Mesenchymal stem cell (in vitro differentiated cells and primary cell): ENCODE results near the gene ELMO1.

Source experiments
- DNase-seq: peaks from one replicate; pipeline ENCODE4 v3.0.0-alpha.2; 2013
- H2AFZ ChIP-seq: one replicate; pipeline ENCODE4 v1.6.1; 2013; ENCODE audit warnings: low read depth, mild to moderate bottlenecking, control low read depth, inconsistent platforms, low read length, moderate library complexity
- H2AK5ac ChIP-seq: 2 replicates; pipeline ENCODE4 v1.6.1; 2013; ENCODE audit warnings: low read length, moderate library complexity, mild to moderate bottlenecking, inconsistent platforms; ENCODE audit not compliant: severe bottlenecking
- H2BK120ac ChIP-seq: one replicate; pipeline ENCODE4 v1.6.1; 2013; ENCODE audit warnings: low read depth, mild to moderate bottlenecking, inconsistent platforms, low read length, moderate library complexity
- H2BK12ac ChIP-seq, 2 experiments: one replicate each; pipeline ENCODE4 v1.6.1; 2013; ENCODE audit warnings: inconsistent platforms in 2 of 2, low read length in 2 of 2, mild to moderate bottlenecking in 2 of 2, moderate library complexity in 2 of 2, control low read depth in 1 of 2
- H2BK15ac ChIP-seq: one replicate; pipeline ENCODE4 v1.6.1; 2013; ENCODE audit warnings: mild to moderate bottlenecking, low read depth, inconsistent platforms; ENCODE audit not compliant: poor library complexity, severe bottlenecking
- H2BK5ac ChIP-seq: 2 replicates; pipeline ENCODE4 v1.6.1; 2013; ENCODE audit warnings: low read depth, mild to moderate bottlenecking, low read length, control low read depth, inconsistent platforms; ENCODE audit not compliant: poor library complexity, severe bottlenecking
- H3K14ac ChIP-seq, 2 experiments: one replicate each; pipeline ENCODE4 v1.6.1; 2013; ENCODE audit warnings: inconsistent platforms in 2 of 2, low read length in 2 of 2, control low read depth in 1 of 2, mild to moderate bottlenecking in 1 of 2, moderate library complexity in 1 of 2
- H3K18ac ChIP-seq, 2 experiments: one replicate each; pipeline ENCODE4 v1.6.1; 2013; ENCODE audit warnings: inconsistent platforms in 2 of 2, low read length in 2 of 2, control low read depth in 1 of 2, low read depth in 1 of 2, mild to moderate bottlenecking in 1 of 2
- H3K23ac ChIP-seq, 2 experiments: one replicate each; pipeline ENCODE4 v1.6.1; 2013; ENCODE audit warnings: inconsistent platforms in 2 of 2, low read length in 2 of 2, mild to moderate bottlenecking in 2 of 2, moderate library complexity in 2 of 2, control low read depth in 1 of 2
- H3K27ac ChIP-seq: 2 replicates; pipeline ENCODE4 v1.5.1; 2013; ENCODE audit warnings: mild to moderate bottlenecking, moderate library complexity, low read length, control low read depth, inconsistent platforms; ENCODE audit not compliant: poor library complexity, severe bottlenecking
- H3K27me3 ChIP-seq, 2 experiments: 2 replicates each; pipeline versions ENCODE4 v1.6.1 to v1.7.0; 2013; ENCODE audit warnings: low read length in 2 of 2, mild to moderate bottlenecking in 2 of 2, moderate library complexity in 2 of 2, control low read depth in 1 of 2, inconsistent platforms in 1 of 2; ENCODE audit not compliant: control insufficient read depth in 1 of 2, insufficient read depth in 1 of 2
- H3K36me3 ChIP-seq, 2 experiments: 2 replicates each; pipeline versions ENCODE4 v1.6.1 to v1.7.0; 2013; ENCODE audit warnings: low read length in 2 of 2, control low read depth in 1 of 2, inconsistent platforms in 1 of 2, low read depth in 1 of 2, mild to moderate bottlenecking in 1 of 2; ENCODE audit not compliant: insufficient read depth in 2 of 2, control insufficient read depth in 1 of 2
- H3K4ac ChIP-seq, 2 experiments: one replicate each; pipeline ENCODE4 v1.6.1; 2013; ENCODE audit warnings: inconsistent platforms in 2 of 2, low read length in 2 of 2, mild to moderate bottlenecking in 2 of 2, moderate library complexity in 2 of 2, control low read depth in 1 of 2, low read depth in 1 of 2
- H3K4me1 ChIP-seq: 2 replicates; pipeline ENCODE4 v1.6.1; 2013; ENCODE audit warnings: low read depth, low read length, control low read depth; ENCODE audit not compliant: control insufficient read depth, insufficient read depth
- H3K4me2 ChIP-seq: 2 replicates; pipeline ENCODE4 v1.6.1; 2013; ENCODE audit warnings: low read length, mild to moderate bottlenecking, inconsistent platforms; ENCODE audit not compliant: poor library complexity, severe bottlenecking
- H3K4me3 ChIP-seq, 2 experiments: 2 replicates each; pipeline versions ENCODE4 v1.5.1 to v1.7.0; 2013; ENCODE audit warnings: low read length in 2 of 2, mild to moderate bottlenecking in 2 of 2, control low read depth in 1 of 2, low read depth in 1 of 2; ENCODE audit not compliant: insufficient read depth in 1 of 2
- H3K79me1 ChIP-seq: replicated peaks from 2 replicates; pipeline ENCODE4 v1.6.1; 2013; ENCODE audit warnings: mild to moderate bottlenecking, control low read depth, low read length, inconsistent platforms; ENCODE audit not compliant: poor library complexity, severe bottlenecking
- H3K9ac ChIP-seq: 2 replicates; pipeline ENCODE4 v1.7.0; 2013; ENCODE audit warnings: mild to moderate bottlenecking, low read length, moderate library complexity
- H3K9me3 ChIP-seq: 2 replicates; pipeline ENCODE4 v1.7.0; 2013; ENCODE audit warnings: mild to moderate bottlenecking, low read length; ENCODE audit not compliant: control insufficient read depth
- H4K8ac ChIP-seq: one replicate; pipeline ENCODE4 v1.6.1; 2013; ENCODE audit warnings: inconsistent platforms, mild to moderate bottlenecking, low read length, moderate library complexity
- H4K91ac ChIP-seq: one replicate; pipeline ENCODE4 v1.6.1; 2013; ENCODE audit warnings: mild to moderate bottlenecking, low read length, inconsistent platforms
- WGBS: methylation state at CpG from one replicate; pipeline ENCODE4 v1.1.7; 2013; ENCODE audit warnings: mixed read lengths; 5-methylcytosine and 5-hydroxymethylcytosine counted together

The ELMO1 gene

DNA sequence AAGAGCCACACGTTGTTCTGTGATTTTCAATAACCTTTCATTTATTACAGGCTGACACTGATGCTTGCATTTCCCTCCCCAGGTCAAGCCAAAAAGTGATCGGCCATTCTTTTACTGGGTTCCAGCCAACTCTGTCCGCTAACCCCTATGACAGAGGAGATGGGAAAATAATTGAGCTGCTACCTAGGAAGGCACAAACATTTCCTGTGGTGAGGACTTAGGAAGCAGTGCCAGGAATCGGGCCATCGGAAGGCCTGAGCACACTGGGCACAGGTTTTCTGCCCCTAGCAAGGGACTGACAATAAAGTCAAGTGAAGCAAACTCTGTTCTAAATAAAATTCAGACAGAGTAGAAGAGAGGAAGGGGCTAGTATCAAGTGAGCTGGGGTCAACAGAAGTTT is 411.4 kb downstream of the ELMO1 start:
- Histone ChIP-seq H4K91ac (no peak overlapping the region), H3K4ac (no peak overlapping the region), H2BK12ac (no peak overlapping the region), H3K18ac (no peak overlapping the region), H2AFZ (no peak overlapping the region), H2BK15ac (no peak overlapping the region), H3K4me1 (peaks cover 3% of the 10 kb centered on the region), H4K8ac (no peak overlapping the region), H3K36me3 (no peaks in the 10 kb centered on the region), H2BK120ac (no peak overlapping the region), H3K79me1 (no peaks in the 10 kb centered on the region), H2AK5ac (no peak overlapping the region), H3K14ac (no peak overlapping the region), H3K4me3 (no peak overlapping the region), H3K27ac (no peak overlapping the region), H3K9me3 (peaks cover 13% of the 10 kb centered on the region), H3K4me2 (no peak overlapping the region), H3K23ac (no peak overlapping the region), H2BK5ac (no peak overlapping the region), H3K27me3 (no peaks in the 10 kb centered on the region), H3K9ac (no peak overlapping the region)
- 100% methylated on average over 5 of the region's 5 CpGs for WGBS
- DNase-seq, result no peak

- Histone ChIP-seq H3K36me3 (no peaks in the 10 kb centered on the region), H3K4ac (no peak overlapping the region), H3K4me2 (no peak overlapping the region), H3K27me3 (no peaks in the 10 kb centered on the region), H3K23ac (no peak overlapping the region), H3K4me1 (peaks cover 4% of the 10 kb centered on the region), H3K27ac (no peak overlapping the region), H3K9ac (no peak overlapping the region), H2AK5ac (no peak overlapping the region), H2BK15ac (no peak overlapping the region), H2BK12ac (no peak overlapping the region), H2AFZ (no peak overlapping the region), H3K14ac (no peak overlapping the region), H3K9me3 (peaks cover 13% of the 10 kb centered on the region), H2BK120ac (no peak overlapping the region), H3K18ac (no peak overlapping the region), H2BK5ac (no peak overlapping the region), H4K91ac (no peak overlapping the region), H4K8ac (no peak overlapping the region), H3K4me3 (no peak overlapping the region), H3K79me1 (no peaks in the 10 kb centered on the region)
- no peak for DNase-seq
Observed at GRCh38 chr7:37035631-37036030, 413.0 kb downstream of the ELMO1 start.

DNA sequence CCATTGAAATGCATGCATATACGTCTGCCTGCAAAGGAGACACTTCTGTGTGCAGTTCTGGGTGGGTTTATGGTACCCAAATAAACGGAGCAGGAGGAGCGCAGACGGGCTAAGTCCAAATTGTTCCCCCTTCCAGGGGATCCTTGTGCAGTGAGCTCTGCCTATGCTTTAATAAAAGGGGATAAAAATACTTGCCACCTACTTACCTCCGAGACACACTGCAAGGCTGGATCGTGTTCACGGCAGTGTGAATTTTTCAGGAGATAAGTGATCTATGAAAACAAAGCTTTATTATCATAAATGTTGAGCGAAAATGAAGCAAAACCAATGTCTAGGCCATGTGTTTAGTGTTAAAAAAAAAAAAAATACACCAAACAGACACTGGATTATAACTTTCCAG is 415.5 kb downstream of the ELMO1 start:
- Histone ChIP-seq H3K23ac (no peak overlapping the region), H3K79me1 (no peaks in the 10 kb centered on the region), H2AFZ (no peak overlapping the region), H2AK5ac (no peak overlapping the region), H2BK120ac (no peak overlapping the region), H3K4me1 (peaks cover 4% of the 10 kb centered on the region), H3K9me3 (peaks cover 6% of the 10 kb centered on the region), H3K27me3 (no peaks in the 10 kb centered on the region), H2BK15ac (no peak overlapping the region), H3K14ac (no peak overlapping the region), H3K4ac (no peak overlapping the region), H4K91ac (peak overlapping the region; percentile 14), H4K8ac (no peak overlapping the region), H2BK12ac (no peak overlapping the region), H3K18ac (no peak overlapping the region), H3K36me3 (no peaks in the 10 kb centered on the region), H3K4me2 (no peak overlapping the region), H3K4me3 (no peak overlapping the region), H3K9ac (no peak overlapping the region), H3K27ac (no peak overlapping the region), H2BK5ac (no peak overlapping the region)
- no peak for DNase-seq
- 90% methylated on average over 4 of the region's 8 CpGs for WGBS

- DNase-seq, result no peak
- Histone ChIP-seq H3K4me2 (no peak overlapping the region), H3K4me1 (peaks cover 4% of the 10 kb centered on the region), H3K36me3 (no peaks in the 10 kb centered on the region), H3K14ac (no peak overlapping the region), H3K9me3 (no peaks in the 10 kb centered on the region), H2BK12ac (peak overlapping the region in 1 of 2 experiments; percentile 51), H2AFZ (no peak overlapping the region), H2BK120ac (no peak overlapping the region), H3K18ac (peak overlapping the region in 1 of 2 experiments; percentile 71), H4K91ac (no peak overlapping the region), H3K79me1 (no peaks in the 10 kb centered on the region), H3K27me3 (no peaks in the 10 kb centered on the region), H4K8ac (peak overlapping the region; percentile 67), H3K4me3 (no peak overlapping the region), H3K23ac (no peak overlapping the region), H2BK5ac (no peak overlapping the region), H2AK5ac (peak overlapping the region; percentile 9), H3K9ac (no peak overlapping the region), H2BK15ac (no peak overlapping the region), H3K4ac (no peak overlapping the region), H3K27ac (peak overlapping the region; percentile 72)
- 74% methylated on average over 4 of the region's 4 CpGs for WGBS
Observed at GRCh38 chr7:37032258-37032601, 416.4 kb downstream of the ELMO1 start.
